SU-DHL-6 (cell line): ENCODE data around the gene RTCB.

Source experiments
- H2AFZ ChIP-seq: fragments of 200-600 bp; sonication (generic); 2 replicates; pipeline ENCODE4 v1.6.1; 2014; ENCODE audit warnings: low read depth, mild to moderate bottlenecking, moderate library complexity, mixed read lengths, antibody characterized with exemption, low read length; ENCODE audit not compliant: severe bottlenecking
- H3F3A ChIP-seq: fragments of 200-600 bp; shearing (Covaris generic); 2 replicates; pipeline ENCODE4 v1.6.0; 2016; ENCODE audit warnings: antibody characterized with exemption, mild to moderate bottlenecking; ENCODE audit not compliant: insufficient read depth
- H3K27ac ChIP-seq: fragments of 200-600 bp; sonication (generic); 2 replicates; pipeline ENCODE4 v1.5.1; 2016; ENCODE audit warnings: low read depth, mild to moderate bottlenecking, low read length, moderate library complexity, mixed read lengths
- H3K27me3 ChIP-seq: fragments of 200-600 bp; sonication (generic), shearing (Covaris generic); 2 replicates; pipeline ENCODE4 v1.6.0; 2014; ENCODE audit warnings: mild to moderate bottlenecking, low read length
- H3K36me3 ChIP-seq: fragments of 200-600 bp; sonication (generic); 2 replicates; pipeline ENCODE4 v1.6.1; 2014; ENCODE audit warnings: mild to moderate bottlenecking, low read length, mixed read lengths
- H3K4me2 ChIP-seq: fragments of 300-600, 200-600 bp; shearing (Covaris generic), sonication (generic); 2 replicates; pipeline ENCODE4 v1.6.0; 2014; ENCODE audit warnings: low read length, low read depth, mild to moderate bottlenecking; ENCODE audit not compliant: poor library complexity, severe bottlenecking
- H3K4me3 ChIP-seq: fragments of 200-600 bp; sonication (generic); 2 replicates; pipeline ENCODE4 v1.5.1; 2014; ENCODE audit warnings: antibody characterized with exemption, low read length, mild to moderate bottlenecking, mixed read lengths; ENCODE audit not compliant: insufficient read depth, poor library complexity, severe bottlenecking
- H3K79me2 ChIP-seq: fragments of 200-600 bp; sonication (generic); 2 replicates; pipeline ENCODE4 v1.6.1; 2014; ENCODE audit warnings: mild to moderate bottlenecking, low read length, moderate library complexity; ENCODE audit not compliant: insufficient read depth
- H3K9ac ChIP-seq: fragments of 200-600 bp; sonication (generic); 2 replicates; pipeline ENCODE4 v1.7.0; 2014; ENCODE audit warnings: mild to moderate bottlenecking, low read length
- H3K9me2 ChIP-seq: fragments of 200-600 bp; sonication (generic); replicated peaks from 2 replicates; pipeline ENCODE4 v1.6.1; 2014; ENCODE audit warnings: low read length; ENCODE audit not compliant: insufficient read depth
- H3K9me3 ChIP-seq: fragments of 200-600 bp; sonication (generic); 2 replicates; pipeline ENCODE4 v1.6.1; 2014; ENCODE audit warnings: low read length, mixed read lengths; ENCODE audit not compliant: insufficient read depth
- H4K20me1 ChIP-seq: fragments of 200-600 bp; sonication (generic); 2 replicates; pipeline ENCODE4 v1.6.1; 2014; ENCODE audit warnings: low read depth, mild to moderate bottlenecking, antibody characterized with exemption, low read length, moderate library complexity, mixed read lengths
- CTCF ChIP-seq: fragments of 200-600 bp; sonication (generic); IDR thresholded peaks from one replicate; pipeline ENCODE4 v1.5.1; 2017; ENCODE audit warnings: antibody characterized with exemption, mild to moderate bottlenecking, low read length, moderate library complexity; ENCODE audit not compliant: insufficient read depth, poor library complexity, severe bottlenecking
- EZH2phosphoT487 ChIP-seq: fragments of 200-600 bp; sonication (generic), shearing (Covaris generic); conservative IDR thresholded peaks from 2 replicates; pipeline ENCODE4 v1.6.1; 2018; ENCODE audit warnings: mild to moderate bottlenecking, antibody characterized with exemption, low read length, moderate library complexity, mixed read lengths

Gene RTCB

GRCh38 chr22:32423664-32424063 is 11.6 kb upstream of the RTCB start:
- H3K27me3 ChIP-seq, result no peaks in the 10 kb centered on the region
- H3K4me2 ChIP-seq, result no peak overlapping the region
- H3K36me3 ChIP-seq, result no peaks in the 10 kb centered on the region
- no peaks in the 10 kb centered on the region for H3K9me3 ChIP-seq
- no peak overlapping the region for H3K27ac ChIP-seq
- H3K4me3 ChIP-seq, result no peak overlapping the region
- H3F3A ChIP-seq, result no peaks in the 10 kb centered on the region
- no peak overlapping the region for H3K9ac ChIP-seq
- TF ChIP-seq EZH2phosphoT487 (no peak), CTCF (no peak)
- H2AFZ ChIP-seq, result no peak overlapping the region
- H3K79me2 ChIP-seq, result no peaks in the 10 kb centered on the region
- H4K20me1 ChIP-seq, result no peaks in the 10 kb centered on the region
- H3K9me2 ChIP-seq, result no peaks in the 10 kb centered on the region

DNA sequence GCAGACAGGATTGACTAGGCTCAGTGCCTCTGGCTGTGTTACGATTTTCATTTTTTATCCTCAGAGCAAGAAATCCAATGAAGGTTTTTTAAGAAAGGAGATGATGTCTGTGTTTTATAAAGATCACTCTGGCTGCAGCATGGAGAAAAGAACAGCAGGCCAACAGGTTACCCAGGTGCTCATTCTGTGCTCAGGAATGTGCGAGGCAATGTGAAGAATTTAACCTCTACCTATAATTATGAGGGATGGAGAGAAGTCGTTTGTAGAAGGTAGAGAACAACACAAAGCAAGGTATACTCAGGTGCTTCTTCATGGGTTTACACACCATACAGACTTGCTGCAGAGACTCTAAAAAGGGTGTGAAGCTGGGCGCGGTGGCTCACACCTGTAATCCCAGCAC is 10.0 kb upstream of the RTCB start:
- Histone ChIP-seq H3K27me3 (no peaks in the 10 kb centered on the region), H3K79me2 (no peaks in the 10 kb centered on the region), H3K9me2 (no peaks in the 10 kb centered on the region), H4K20me1 (no peaks in the 10 kb centered on the region), H3K9ac (no peak overlapping the region), H2AFZ (no peak overlapping the region), H3K9me3 (no peaks in the 10 kb centered on the region), H3F3A (no peaks in the 10 kb centered on the region), H3K27ac (no peak overlapping the region), H3K4me2 (no peak overlapping the region), H3K4me3 (no peak overlapping the region), H3K36me3 (no peaks in the 10 kb centered on the region)
- no peak for TF ChIP-seq EZH2phosphoT487
- no peak for TF ChIP-seq CTCF

DNA sequence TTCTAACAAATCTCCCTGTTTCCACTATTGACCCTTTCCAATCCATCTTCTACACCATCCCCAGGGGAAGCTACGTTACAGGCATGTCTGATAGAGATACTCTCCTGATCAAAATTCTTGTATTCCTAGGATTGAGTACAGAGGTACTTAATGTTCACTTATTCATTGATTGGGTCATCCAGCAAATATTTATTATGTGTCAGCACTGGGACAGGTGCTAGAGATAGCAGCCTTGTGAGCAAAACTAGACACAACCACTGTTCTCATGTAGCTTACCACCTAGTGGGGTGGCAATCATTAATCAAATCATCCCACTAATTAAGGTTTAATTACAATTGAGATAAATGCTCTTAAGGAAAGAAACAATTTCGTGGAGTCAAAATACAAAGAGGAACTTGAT is 9.4 kb upstream of the RTCB start:
- no peak overlapping the region for H3K27ac ChIP-seq
- no peaks in the 10 kb centered on the region for H3F3A ChIP-seq
- no peak overlapping the region for H3K4me2 ChIP-seq
- H3K4me3 ChIP-seq, result no peak overlapping the region
- no peaks in the 10 kb centered on the region for H3K79me2 ChIP-seq
- H2AFZ ChIP-seq, result no peak overlapping the region
- TF ChIP-seq CTCF (no peak), EZH2phosphoT487 (no peak)
- H4K20me1 ChIP-seq, result no peaks in the 10 kb centered on the region
- no peaks in the 10 kb centered on the region for H3K36me3 ChIP-seq
- no peaks in the 10 kb centered on the region for H3K9me3 ChIP-seq
- H3K9me2 ChIP-seq, result no peaks in the 10 kb centered on the region
- H3K27me3 ChIP-seq, result no peaks in the 10 kb centered on the region
- H3K9ac ChIP-seq, result no peak overlapping the region

DNA sequence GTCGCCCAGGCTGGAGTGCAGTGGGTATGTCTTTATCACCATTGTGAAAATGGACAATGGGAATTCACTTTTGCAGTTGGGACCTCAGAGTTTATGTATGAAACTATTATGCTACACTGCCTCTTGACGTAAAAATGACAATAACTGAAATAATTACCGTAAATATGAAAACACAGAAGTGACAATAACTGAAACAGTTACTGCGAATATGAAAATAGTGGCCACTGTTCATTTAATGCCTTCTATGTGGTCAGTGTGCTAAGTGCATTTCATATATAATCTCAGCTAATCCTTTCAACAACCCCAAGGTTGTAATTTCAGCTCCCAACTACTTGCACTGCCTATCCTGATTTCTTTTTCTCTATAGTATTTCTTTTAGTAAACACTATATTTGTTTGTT is 5.9 kb upstream of the RTCB start:
- Histone ChIP-seq H3K9me2 (no peaks in the 10 kb centered on the region), H3K9me3 (no peaks in the 10 kb centered on the region), H3K9ac (no peak overlapping the region), H3K79me2 (no peaks in the 10 kb centered on the region), H3F3A (no peaks in the 10 kb centered on the region), H3K27ac (no peak overlapping the region), H3K4me3 (no peak overlapping the region), H3K36me3 (no peaks in the 10 kb centered on the region), H4K20me1 (no peaks in the 10 kb centered on the region), H2AFZ (no peak overlapping the region), H3K4me2 (no peak overlapping the region), H3K27me3 (no peaks in the 10 kb centered on the region)
- TF ChIP-seq EZH2phosphoT487, result no peak
- no peak for TF ChIP-seq CTCF
